Astrocyte of the cerebellum (primary cell): ENCODE measurements around the gene OSBPL10.
"Not testable (repeated sequence)": the region's sequence is repeated elsewhere in the genome, so short reads cannot be mapped to it uniquely, and the experiment has no call there.

ENCODE experiments used
- DNase-seq: peaks from one replicate; pipeline ENCODE4 v3.0.0-alpha.2; 2011; ENCODE audit warnings: low read depth
- H3K4me3 ChIP-seq: 2 replicates; pipeline ENCODE4 v1.5.1; 2011; ENCODE audit warnings: mild to moderate bottlenecking, low read depth, low read length, moderate library complexity
- CTCF ChIP-seq: IDR thresholded peaks from 2 replicates; pipeline ENCODE4 v1.5.1; 2012; ENCODE audit warnings: low read length, low read depth, moderate library complexity, mild to moderate bottlenecking; ENCODE audit errors: missing control alignments
- in situ Hi-C: cut with HindIII; loops from 2 replicates; pipeline ENCODE4 v1.10.0; 2017; ENCODE audit warnings: low sequenced_read_pairs

OSBPL10 gene

GRCh38 chr3:31785734-31786133 lies 195.3 kb downstream of the OSBPL10 start:
- DNase-seq: no peak
- no peak overlapping the region for H3K4me3 ChIP-seq
- TF ChIP-seq CTCF: no peak
- in situ Hi-C loops: loop anchor here (10.0 kb wide), 1 partner anchor 449 kb away; the partner anchor contains the start of gene CMTM8

GRCh38 chr3:31785286-31785685 lies 195.8 kb downstream of the OSBPL10 start:
- in situ Hi-C loops: loop anchor here (10.0 kb wide), 1 partner anchor 450 kb away; the partner anchor contains the start of gene CMTM8
- no peak for DNase-seq
- H3K4me3 ChIP-seq: no peak overlapping the region
- no peak for TF ChIP-seq CTCF

GRCh38 chr3:31783851-31784250 lies 197.2 kb downstream of the OSBPL10 start:
- not testable (repeated sequence) for DNase-seq, H3K4me3 ChIP-seq
- in situ Hi-C loops: loop anchor here (10.0 kb wide), 1 partner anchor 451 kb away; the partner anchor contains the start of gene CMTM8

GRCh38 chr3:31782306-31782705 lies 198.8 kb downstream of the OSBPL10 start:
- not testable (repeated sequence) for DNase-seq, H3K4me3 ChIP-seq
- in situ Hi-C loops: loop anchor here (10.0 kb wide), 1 partner anchor 452 kb away; the partner anchor contains the start of gene CMTM8

GRCh38 chr3:31779514-31779913 lies 201.5 kb downstream of the OSBPL10 start:
- no peak for TF ChIP-seq CTCF
- in situ Hi-C loops: no loop called here
- H3K4me3 ChIP-seq: no peak overlapping the region
- DNase-seq: no peak

GRCh38 chr3:31777887-31778286 lies 203.2 kb downstream of the OSBPL10 start:
- no peak overlapping the region for H3K4me3 ChIP-seq
- in situ Hi-C loops: no loop called here
- DNase-seq: no peak
- TF ChIP-seq CTCF: no peak

- no peak overlapping the region for H3K4me3 ChIP-seq
- TF ChIP-seq CTCF: no peak
- in situ Hi-C loops: no loop called here
- no peak for DNase-seq
These were observed 204.0 kb downstream of the OSBPL10 start for GRCh38 chr3:31777092-31777491.

- no peak for TF ChIP-seq CTCF
- in situ Hi-C loops: no loop called here
- no peak for DNase-seq
- H3K4me3 ChIP-seq: no peak overlapping the region
These were observed 205.0 kb downstream of the OSBPL10 start for GRCh38 chr3:31776016-31776415.
